HG03095 (cell line): Measurements from ENCODE around the gene LRP3.
"Not testable (repeated sequence)": the region's sequence is repeated elsewhere in the genome, so short reads cannot be mapped to it uniquely, and the experiment has no call there.

ENCODE experiments used
- ATAC-seq: cut with Tn5 transposase; IDR thresholded peaks from one replicate; pipeline ENCODE4 v1.9.1; 2021; ENCODE audit warnings: moderate library complexity; ENCODE audit not compliant: unreplicated experiment

Gene LRP3

DNA sequence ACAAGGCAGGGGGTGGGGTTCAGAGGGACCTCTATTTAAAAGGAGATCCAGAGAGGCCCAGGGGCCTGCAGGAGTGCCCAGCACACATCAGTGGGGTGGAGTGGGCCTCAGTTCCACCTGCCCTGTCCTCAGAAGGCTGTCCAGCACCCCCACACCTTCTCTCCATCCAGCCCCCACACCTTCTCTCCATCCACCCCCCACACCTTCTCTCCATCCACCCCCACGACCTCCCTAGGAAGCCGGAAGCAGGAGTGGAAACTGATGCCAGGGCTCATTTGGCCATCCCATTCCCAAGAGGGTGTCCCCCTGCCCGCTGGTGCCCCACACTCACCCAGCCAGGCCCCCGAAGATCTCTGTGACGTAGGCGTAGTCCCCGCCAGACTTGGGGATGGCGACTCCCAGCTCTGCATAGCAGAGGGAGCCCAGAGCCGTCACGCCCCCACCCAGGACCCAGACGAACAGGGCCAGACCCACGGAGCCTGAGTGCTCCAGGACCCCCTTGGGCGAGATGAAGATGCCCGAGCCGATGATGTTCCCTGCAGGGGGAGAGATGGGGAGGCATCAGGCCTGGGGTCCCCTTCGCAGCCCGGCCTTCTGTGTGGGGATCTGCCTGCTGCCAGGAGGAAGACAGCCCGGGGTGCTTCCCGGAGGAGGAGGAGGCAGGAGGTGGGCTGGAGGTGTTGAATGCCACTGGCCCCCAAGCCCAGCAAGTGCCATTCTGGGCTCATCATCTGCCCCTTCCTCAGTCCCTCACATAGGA, 21.5 kb downstream of the LRP3 start:
- no peak for ATAC-seq

DNA sequence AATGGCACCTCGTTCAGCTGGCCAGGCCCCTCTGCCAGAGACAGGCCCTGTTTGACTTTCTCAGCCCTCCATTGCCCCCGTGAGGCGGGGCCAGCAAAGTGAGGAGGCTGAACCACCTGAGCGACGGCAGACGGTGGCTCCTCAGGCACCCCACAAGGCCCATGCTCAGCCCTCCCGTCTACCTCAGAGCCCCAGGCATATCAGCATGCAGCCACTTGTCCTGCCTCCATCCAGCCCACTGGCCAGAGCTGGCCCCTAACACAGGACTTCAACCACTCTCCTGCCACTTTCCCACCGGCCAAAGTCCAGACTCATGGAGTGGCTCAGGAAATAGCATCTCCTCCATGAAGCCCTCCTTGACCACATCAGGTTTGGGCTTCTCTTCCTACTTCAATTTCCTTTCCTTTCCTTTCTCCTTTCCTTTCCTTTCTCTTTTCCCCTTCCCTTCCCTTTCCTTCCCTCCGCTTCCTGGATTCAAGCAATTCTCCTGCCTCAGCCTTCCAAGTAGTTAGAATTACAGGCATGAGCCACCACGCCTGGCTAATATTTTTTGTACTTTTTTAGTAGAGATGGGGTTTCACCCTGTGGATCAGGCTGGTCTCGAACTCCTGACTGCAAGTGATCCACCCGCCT, 22.2 kb downstream of the LRP3 start:
- no peak for ATAC-seq

DNA sequence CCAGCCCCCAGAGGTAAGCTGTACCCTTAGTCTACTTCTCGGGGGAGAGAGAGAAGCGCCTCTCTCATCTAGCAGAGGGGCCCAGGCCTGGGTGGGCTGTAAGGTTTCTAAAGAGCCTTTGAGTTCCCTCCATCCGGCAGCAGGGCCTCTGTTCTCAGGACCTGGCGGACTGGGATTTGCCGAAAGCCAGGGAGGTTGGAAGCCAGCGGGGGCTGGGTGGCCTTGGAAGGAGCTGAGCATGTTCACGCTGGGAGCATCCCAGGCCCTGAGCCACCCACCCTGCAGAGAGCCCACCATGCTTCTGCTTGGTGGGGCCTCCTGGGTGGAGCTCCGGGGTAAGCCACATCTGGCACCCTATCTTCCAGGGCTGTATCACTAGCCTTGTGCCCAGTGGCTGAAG, 23.8 kb downstream of the LRP3 start:
- ATAC-seq, result no peak

DNA sequence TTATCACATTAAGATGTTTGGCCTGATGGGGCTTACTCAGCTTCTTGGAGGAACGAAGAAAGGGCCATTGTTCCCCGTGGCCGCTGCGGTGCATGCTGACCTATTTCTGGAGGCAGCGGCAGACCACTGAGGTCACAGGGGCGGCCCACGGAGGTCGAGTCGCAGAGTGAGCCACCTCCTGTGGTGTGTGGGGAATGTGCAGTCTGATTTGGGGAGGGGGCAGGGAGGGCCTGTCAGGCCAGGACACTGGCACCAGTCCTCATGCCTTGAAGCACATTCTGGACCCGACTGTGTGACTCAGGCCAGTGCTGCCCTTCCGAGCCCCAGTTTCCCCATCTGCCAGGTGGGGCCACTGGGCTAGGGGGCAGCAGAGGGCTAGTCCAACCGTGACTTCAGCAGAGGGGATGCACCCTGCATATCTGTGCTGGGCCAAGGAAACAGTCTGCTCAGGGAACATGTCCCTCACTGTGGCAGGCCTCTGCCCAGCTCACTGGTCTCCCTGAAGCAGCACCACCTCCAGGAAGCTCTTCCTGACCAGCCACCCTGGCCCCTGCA, 25.2 kb downstream of the LRP3 start:
- no peak for ATAC-seq

DNA sequence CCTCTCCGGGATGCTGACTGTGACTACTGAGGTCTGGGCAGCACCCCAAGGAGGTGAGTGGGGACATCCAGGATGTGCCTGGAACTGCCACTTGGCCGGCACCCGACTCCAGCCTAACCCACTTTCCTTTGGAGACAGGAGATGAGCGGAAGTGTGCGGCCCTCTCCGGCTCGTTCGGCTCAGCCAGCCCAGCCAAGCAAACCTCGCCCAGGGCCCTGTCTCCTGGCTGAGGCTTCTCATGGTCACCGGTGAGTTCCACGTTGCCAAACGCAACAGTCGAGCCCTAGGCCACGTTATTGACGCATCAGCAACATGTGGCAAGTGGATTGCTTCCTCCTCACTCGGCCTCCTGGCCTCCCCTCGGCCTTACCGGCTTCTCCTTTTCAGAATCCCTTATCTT, 26.0 kb downstream of the LRP3 start:
- no peak for ATAC-seq

DNA sequence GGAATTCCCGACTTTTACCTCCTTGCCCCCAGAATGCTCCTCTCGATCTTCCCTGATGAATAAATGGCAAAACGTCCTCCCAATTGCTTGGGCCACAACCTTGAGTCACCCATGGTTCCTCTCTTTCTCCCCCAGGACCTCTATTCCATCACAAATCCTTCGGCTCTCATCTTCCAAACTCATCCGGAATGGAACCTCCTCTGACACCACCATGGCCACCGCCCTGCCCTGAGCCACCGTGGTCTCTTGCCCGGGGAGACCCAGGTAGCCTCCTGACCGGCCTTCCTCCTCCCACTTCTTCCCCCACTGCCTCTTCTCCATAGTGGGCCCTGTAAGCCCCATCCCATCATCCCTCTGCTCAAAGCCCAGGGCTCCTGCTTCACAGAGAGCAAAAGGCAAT, 26.6 kb downstream of the LRP3 start:
- ATAC-seq, result no peak

DNA sequence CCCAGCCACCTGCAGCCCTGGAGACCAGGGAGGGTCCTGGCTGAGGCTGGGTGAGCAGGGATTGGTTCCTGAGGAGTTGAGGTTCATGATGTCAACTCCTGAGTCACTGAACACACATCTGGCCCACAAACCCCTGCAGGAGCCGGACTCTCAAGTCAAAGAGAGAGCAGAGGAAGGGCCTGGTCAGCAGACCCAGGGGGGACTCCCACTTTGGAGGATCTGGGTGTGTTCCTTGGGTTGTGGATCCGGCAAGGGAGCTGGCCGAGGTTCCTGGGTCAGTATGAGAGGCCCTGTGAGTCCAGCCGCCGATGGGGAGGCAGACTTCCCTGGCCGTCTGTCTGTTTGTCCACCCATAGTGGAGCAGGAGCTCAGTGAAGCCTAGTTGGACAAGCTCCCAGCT, 27.5 kb downstream of the LRP3 start:
- ATAC-seq, result no peak

DNA sequence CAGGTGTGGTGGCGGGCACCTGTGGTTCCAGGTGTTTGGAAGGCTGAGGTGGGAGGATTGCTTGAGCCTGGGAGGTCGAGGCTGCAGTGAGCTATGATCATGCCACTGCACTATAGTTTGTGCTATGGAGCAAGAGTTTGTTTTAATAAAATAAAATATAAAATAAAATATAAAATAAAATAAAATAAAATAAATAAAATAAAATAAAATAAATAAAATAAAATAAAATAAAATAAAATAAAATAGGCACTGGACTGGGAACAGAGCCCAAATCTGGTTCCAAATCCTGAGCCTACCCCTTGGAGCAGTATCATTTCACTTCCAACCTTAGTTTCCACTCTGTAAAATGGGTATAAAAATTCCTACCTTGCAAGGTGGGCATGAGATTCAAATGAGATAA, 28.1 kb downstream of the LRP3 start:
- ATAC-seq, result not testable (repeated sequence)

DNA sequence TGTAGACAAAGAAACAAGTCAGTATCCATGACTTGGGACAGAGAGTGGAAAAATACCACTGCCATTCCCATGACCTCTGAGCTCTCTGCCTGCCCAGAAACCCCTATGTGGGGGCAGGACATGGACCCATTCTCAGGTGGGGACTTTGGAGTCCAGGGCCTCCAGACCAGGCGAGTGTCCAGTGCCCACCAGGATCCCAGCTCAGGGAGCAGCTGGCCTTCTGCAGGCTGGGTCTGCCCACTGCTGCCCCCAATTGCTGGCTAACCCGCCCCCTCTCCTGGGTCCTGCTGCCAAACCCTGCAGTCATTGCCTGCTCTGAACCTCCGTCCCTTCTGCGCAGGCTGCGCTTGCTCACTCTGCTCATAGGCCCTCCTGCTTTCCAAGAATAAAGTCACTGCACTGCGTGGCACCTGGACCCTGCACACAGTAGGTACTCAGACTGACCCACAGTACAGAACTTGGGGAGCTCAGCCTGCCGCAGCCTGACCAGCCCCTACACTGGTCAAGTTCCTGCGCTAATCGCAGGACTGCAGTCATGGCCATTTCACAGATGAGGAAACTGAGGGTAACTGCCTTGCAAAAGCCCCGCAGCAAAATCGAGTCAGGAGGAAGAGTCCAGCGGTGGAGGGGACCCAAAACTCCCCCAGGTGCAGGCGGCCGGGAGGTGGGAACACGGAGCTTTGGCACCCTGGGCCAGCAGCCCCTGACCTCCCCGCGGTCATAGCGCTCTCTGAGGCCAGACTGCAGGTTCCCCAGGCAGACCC, 30.7 kb downstream of the LRP3 start:
- no peak for ATAC-seq

DNA sequence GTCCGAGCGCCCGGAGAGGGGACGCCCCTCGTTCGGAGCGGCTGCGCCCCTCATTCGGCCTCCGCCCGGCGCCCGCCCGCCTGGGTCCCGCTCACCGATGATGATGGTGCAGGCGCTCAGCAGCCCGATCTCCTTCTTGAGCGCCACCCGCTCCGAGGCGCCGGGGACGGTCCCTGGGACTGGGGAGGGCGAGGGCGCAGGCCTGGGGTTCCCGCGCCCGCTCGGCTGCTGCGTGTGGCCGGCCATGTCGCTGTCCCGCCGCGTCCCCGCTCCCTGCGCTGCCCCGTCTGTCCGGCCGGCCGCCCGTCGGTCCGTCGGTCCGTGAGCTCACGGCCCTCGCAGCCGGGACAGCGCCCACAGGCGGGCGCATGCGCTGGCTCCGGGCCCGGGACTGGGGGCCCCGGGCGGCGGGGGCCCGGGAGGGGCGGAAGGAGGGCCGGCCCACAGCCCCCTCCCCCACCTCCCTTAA, 31.4 kb downstream of the LRP3 start, which contains the start of gene SLC7A10:
SLC7A10 (minus strand) TSS at position 393 of the 469 bp plus-strand sequence; CDS start at position 246, 147 bp downstream.
- ATAC-seq, result no peak

DNA sequence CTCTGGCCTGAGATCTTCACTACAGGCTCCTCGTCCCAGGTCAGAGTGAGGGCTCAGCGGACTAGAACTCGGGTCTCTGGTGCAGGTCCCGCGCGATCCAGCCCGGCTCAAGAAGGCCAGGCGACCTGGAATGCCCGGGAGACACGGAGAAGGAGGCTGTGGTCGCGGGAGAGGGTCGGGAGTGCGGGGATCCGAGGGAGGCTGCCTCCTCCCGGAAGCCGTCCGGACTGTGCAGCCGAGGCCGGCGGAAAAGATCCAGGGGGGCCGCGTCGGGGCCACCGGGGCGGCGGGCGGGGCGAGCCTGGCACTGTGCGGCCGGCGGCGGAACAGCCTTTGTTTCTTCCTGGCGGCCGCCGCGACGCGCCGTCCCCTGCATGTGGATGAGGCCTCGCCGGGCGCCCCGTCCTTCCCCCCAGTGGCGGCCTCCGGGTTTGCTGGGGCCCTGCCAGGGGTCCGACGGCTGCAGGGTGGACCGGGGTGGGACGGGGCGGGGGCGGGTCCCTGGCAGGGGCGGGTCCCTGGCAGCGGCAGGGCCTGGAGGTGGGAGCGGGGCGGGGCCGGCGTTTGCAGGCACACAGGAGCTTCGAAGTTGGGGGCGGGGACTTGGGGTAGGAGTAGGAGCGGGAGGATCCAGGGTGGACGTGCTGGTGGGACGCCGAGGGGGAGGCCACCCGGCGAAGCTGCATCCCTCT, 32.6 kb downstream of the LRP3 start:
- no peak for ATAC-seq

DNA sequence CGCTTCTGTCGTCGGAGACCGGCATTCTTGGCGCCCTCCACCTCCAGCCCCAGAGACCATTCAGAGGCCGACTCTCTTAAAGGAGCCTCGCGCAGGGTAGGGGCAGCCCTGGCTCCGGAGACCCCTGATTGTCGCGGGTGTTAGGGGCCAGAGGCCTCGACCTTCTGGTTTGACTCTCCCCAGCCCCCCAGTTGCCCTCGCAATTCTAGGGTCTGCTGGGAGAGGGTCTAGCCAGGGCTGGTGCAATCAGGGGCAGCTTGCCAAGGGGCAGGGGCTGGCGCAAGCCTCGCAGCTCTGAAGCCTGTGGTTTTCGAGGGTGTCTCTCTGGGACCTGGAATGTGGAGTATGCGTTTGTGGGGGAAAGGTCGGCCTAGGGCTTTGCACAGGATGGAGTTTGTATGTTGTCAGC, 33.1 kb downstream of the LRP3 start:
- ATAC-seq, result no peak

DNA sequence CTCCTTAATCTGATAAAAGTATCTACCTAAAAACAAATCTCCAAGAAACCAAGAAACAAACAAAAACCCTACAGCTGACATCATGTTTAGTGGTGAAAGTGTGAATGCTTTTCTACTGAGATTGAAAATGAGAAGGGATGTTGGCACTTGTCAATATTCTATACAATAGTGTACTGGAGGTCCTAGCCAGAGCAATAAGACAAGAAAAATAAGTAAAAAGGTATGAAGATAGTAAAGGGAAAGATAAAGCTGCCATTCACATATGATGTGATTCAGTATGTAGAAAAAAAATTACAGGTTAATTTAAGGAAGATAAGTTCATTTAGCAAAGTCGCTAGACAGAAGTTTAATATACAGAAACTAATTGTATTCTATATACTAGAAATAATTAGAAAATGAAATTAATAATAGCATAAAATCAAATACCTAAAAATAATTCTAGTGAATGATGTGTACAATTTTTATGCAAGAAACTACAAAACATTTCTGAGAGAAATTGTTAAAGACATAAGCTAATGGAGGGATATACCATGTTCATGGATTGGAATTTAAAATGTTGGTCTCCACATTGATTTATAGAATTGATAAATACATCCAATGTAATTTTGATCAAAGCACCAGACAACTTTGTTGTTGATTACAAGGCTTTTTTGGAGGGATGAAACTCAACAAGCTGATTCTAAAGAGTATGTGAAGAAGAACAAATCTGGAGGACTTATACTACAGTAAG, 33.9 kb downstream of the LRP3 start:
- ATAC-seq, result no peak

DNA sequence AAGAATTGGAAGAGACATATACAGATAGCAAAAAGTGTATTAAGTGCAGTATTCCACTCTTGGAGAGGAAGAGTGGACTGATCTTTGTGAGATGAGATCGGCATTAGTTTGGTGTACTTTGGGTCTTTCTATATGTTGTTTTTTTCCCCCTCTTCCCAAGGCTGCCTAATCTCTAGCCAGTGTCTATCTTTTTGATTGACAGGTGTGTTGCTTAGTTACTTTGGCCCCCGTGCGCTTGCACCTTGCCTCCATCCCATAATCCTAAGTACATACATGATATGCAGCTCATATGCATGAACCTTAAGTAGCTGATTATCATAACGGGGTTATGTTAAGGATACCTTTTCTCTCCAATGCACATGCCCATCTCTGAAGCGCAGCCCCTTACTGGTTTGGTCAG, 35.8 kb downstream of the LRP3 start:
- no peak for ATAC-seq

DNA sequence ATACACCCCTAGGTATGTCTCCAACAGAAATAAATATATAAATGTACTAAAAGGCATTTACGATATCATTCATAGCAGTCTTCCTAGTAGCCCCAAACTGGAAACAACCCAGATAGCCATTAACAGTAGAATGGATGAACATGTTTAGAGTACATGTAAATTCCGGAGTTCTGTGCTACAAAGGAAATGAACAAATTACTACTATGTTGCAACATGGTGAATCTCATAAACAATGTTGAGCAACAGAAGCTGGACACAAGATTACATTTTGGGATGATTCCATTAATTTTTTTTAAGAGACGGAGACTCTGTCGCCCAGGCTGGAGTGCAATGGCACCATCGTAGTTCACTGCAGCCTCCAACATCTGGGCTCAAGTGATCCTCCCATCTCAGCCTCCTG, 37.4 kb downstream of the LRP3 start:
- ATAC-seq, result no peak

DNA sequence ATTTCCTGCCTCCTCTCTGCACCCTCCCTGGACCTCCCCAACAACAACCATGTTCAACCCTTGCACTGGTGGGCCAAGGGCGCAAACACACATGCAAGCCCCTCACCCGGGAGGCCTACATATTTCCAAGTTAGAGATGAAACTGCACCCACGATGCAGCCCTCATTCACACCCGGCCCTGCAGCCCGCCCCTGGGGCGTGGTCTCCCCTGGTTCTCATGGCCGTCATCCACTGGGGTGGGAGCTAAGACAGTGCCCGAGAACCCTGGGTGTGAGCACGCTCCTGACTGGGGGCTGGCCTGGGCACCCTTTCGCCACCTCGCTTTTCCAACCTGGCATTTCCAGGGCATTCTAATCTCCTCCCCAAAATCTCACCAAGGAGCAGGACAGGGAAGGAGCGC, 38.5 kb downstream of the LRP3 start:
- ATAC-seq, result no peak

DNA sequence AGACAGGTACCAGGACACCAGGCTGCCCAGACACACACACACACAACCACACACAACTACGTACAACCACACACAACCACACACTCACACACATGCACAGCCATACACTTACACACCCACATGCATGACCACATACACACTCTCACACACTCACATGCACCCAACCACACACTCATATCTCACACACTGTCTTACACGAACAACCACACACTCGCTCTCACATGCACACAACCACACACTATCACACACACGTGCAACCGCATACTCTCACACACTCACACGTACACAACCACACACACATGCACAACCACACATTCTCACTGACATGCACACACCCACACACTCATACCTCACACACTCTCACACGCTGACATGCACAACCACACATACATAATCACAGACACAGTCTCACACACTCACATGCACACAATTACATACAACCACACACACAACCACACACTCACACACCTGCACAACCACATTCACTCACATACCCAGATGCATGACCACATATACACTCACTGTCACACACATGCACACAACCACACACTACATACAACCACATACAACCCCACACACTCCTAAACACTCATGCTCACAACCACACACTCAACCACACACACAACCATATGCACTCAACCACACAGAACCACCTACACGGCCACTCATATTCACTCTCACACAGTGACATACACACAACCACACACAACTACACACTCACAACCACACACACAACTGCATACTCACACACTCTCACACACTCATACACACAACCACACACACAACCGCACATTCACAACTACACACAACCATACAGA, 39.1 kb downstream of the LRP3 start:
- no peak for ATAC-seq

DNA sequence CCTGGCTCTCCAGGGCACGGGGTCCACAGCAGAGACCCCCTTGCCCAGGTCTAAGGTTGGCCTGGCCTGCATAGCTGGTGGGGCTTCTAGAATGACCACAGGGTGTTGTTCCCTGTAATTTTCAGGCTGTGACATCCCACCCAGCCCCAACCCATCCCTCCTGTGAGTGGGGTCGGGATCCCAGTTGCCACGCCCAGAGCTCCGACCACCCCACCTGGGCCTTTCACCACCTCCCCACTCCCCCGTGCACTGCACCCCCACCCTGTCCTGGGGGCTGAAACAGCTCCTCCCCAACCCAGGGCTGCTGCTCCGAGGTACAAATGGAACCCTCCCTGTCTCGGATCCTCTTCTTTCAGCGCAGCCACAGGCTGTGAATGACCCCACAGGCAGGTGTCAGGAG, 40.0 kb downstream of the LRP3 start:
- ATAC-seq, result no peak

DNA sequence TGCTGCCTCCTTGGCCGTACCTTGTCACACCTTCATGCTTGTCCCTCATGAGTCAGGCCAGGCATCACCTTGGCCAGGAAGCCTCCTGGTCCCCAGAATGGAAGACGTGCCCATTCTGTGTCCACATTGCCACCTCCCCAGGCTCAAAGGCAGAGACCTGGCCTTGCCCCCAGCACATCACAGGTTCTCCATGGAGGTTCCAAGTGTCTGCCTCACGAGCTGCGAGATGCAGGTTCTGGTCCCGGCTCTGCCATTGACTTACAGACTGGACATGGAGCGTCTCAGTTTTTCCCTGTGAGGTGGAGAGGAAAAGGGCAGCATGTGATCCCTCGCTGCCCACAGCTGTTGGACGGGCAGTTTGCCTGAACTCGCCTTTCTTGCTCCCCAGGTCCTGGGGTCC, 40.6 kb downstream of the LRP3 start:
- ATAC-seq, result no peak
